ENCODE measurements around the gene XPC.

DNA sequence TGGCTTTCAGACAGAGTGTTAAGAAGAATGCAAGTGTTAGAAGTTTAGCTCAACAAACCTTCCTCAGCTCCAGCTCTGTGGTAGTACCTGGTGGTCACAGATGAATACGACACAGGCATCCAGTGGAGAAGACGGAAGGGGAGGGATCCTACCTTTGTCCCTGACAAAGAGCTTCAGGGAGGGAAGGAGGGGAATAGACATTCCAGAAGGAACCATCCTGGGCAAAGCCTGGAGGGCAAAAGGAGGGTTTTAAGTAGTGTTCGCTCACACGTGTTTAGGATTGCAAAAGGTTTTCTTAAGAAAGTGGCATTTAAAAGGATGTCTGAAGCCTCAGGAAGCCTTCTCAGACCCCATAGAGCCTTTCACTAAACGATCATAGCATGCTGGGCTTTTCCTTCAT is 56.5 kb downstream of the XPC start:
- TF ChIP-seq EGR1 (IDR thresholded peaks at IDR 0.05) (no peak), NFIC (IDR thresholded peaks at IDR 0.05) (no peak), TEAD4 (IDR thresholded peaks at IDR 0.05) (no peak), YY1 (IDR thresholded peaks at IDR 0.05; ENCODE audit: low read depth) (no peak), ZBTB7A (IDR thresholded peaks at IDR 0.05; ENCODE audit: low read depth) (no peak)
- TF ChIP-seq, protein P1, sequence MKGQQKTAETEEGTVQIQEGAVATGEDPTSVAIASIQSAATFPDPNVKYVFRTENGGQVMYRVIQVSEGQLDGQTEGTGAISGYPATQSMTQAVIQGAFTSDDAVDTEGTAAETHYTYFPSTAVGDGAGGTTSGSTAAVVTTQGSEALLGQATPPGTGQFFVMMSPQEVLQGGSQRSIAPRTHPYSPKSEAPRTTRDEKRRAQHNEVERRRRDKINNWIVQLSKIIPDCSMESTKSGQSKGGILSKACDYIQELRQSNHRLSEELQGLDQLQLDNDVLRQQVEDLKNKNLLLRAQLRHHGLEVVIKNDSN (IDR thresholded peaks at IDR 0.05) = no peak
- TF ChIP-seq, protein P2, sequence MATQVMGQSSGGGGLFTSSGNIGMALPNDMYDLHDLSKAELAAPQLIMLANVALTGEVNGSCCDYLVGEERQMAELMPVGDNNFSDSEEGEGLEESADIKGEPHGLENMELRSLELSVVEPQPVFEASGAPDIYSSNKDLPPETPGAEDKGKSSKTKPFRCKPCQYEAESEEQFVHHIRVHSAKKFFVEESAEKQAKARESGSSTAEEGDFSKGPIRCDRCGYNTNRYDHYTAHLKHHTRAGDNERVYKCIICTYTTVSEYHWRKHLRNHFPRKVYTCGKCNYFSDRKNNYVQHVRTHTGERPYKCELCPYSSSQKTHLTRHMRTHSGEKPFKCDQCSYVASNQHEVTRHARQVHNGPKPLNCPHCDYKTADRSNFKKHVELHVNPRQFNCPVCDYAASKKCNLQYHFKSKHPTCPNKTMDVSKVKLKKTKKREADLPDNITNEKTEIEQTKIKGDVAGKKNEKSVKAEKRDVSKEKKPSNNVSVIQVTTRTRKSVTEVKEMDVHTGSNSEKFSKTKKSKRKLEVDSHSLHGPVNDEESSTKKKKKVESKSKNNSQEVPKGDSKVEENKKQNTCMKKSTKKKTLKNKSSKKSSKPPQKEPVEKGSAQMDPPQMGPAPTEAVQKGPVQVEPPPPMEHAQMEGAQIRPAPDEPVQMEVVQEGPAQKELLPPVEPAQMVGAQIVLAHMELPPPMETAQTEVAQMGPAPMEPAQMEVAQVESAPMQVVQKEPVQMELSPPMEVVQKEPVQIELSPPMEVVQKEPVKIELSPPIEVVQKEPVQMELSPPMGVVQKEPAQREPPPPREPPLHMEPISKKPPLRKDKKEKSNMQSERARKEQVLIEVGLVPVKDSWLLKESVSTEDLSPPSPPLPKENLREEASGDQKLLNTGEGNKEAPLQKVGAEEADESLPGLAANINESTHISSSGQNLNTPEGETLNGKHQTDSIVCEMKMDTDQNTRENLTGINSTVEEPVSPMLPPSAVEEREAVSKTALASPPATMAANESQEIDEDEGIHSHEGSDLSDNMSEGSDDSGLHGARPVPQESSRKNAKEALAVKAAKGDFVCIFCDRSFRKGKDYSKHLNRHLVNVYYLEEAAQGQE (IDR thresholded peaks at IDR 0.05; ENCODE audit: low read depth) = no peak
- TF ChIP-seq, protein P3, sequence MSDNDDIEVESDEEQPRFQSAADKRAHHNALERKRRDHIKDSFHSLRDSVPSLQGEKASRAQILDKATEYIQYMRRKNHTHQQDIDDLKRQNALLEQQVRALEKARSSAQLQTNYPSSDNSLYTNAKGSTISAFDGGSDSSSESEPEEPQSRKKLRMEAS (IDR thresholded peaks at IDR 0.05) = no peak

All from Ishikawa (cell line).